ENCODE results near the gene SART3. TPM values are rescaled to one million over a fixed set of nuclear protein-coding genes. Genes with fewer than 3 reads are reported as not detected.
A peak's percentile ranks its signal among the peaks of the same experiment; 100 is the strongest.

SART3 gene
- total RNA-seq, 1 experiment from 2014 or later = 89.4 TPM

- Histone ChIP-seq H2BK15ac (ENCODE audit: low read depth, low read length) (no peak overlapping the region), H3K4ac (ENCODE audit: low read depth, low read length) (no peak overlapping the region), H3K23me2 (ENCODE audit: insufficient read length, low read depth, low read length, poor library complexity, severe bottlenecking) (peaks cover 6% of the 10 kb centered on the region), H3K4me1 (ENCODE audit: insufficient read depth, low read length) (peaks cover 3% of the 10 kb centered on the region; the same call in 1 of the 2 replicates), H3K14ac (ENCODE audit: insufficient read depth, low read length) (no peak overlapping the region), H3T11ph (ENCODE audit: low read length) (no peak overlapping the region), H3K79me1 (ENCODE audit: insufficient read depth, low read depth, low read length, poor library complexity, severe bottlenecking) (peaks cover 5% of the 10 kb centered on the region), H4K5ac (ENCODE audit: insufficient read length, low read depth, low read length) (no peak overlapping the region), H3K23ac (ENCODE audit: insufficient read length, low read depth, low read length) (no peak overlapping the region), H3K56ac (ENCODE audit: insufficient read length, low read depth, low read length) (no peak overlapping the region), H2BK20ac (ENCODE audit: low read depth, low read length, poor library complexity, severe bottlenecking) (no peak overlapping the region), H2AFZ (ENCODE audit: low read length) (no peak overlapping the region), H2BK120ac (ENCODE audit: low read depth, low read length, poor library complexity, severe bottlenecking) (no peak overlapping the region), H3K79me2 (ENCODE audit: insufficient read depth, low read length) (no peaks in the 10 kb centered on the region), H2BK12ac (ENCODE audit: insufficient read length, low read depth, low read length) (no peak overlapping the region), H3K27me3 (ENCODE audit: insufficient read depth, low read length) (no peaks in the 10 kb centered on the region), H2AK5ac (ENCODE audit: insufficient read length, low read length) (no peak overlapping the region), H4K20me1 (ENCODE audit: control insufficient read depth, insufficient read depth, insufficient read length) (peaks cover 2% of the 10 kb centered on the region), H4K8ac (replicated peaks; ENCODE audit: insufficient read length, low read depth, low read length) (no peak overlapping the region), H3K4me2 (ENCODE audit: insufficient read depth, insufficient read length, low read length) (no peak overlapping the region), H3K18ac (ENCODE audit: insufficient read length, low read depth, low read length) (no peak overlapping the region), H3K27ac (ENCODE audit: insufficient read length, low read depth, low read length) (no peak overlapping the region), H3K9me3 (ENCODE audit: control insufficient read depth, low read depth, low read length) (no peaks in the 10 kb centered on the region), H4K91ac (ENCODE audit: insufficient read length, low read depth, low read length) (no peak overlapping the region), H3K9ac (ENCODE audit: extremely low read depth, insufficient read length, low read length) (no peak overlapping the region), H2BK5ac (ENCODE audit: insufficient read length, low read length) (no peak overlapping the region)
- no CpG with 5 or more reads among the region's 4 CpGs for WGBS (ENCODE audit: extremely low coverage, insufficient read length, low lambda C conversion rate)
- Mint-ChIP-seq H3K27ac (peak overlapping the region in 2 of 3 experiments; percentile 34 to 85; a peak in 2 of 7 replicates), H3K27me3 (ENCODE audit: low read depth) (no peaks in the 10 kb centered on the region; the same call in 1 of the 2 replicates), H3K4me3 (no peak overlapping the region; a peak in 1 of 5 replicates), H3K36me3 (ENCODE audit: insufficient read depth in 1 of 3, low read depth in 3 of 3) (peaks cover 35 to 73% (median 65%) of the 10 kb centered on the region in 3 experiments), H3K4me1 (peaks cover 10% of the 10 kb centered on the region in 2 experiments), H3K9me3 (no peaks in the 10 kb centered on the region)
- peak; percentile 67 for DNase-seq
- TF ChIP-seq CTCF (conservative IDR thresholded peaks at IDR 0.05) = peak; percentile 48; the same call in 2 of the 3 replicates
Measured at GRCh38 chr12:108519558-108519957, 41.4 kb downstream of the SART3 start.

Measured in H9 (cell line).